Right lobe of liver (tissue), 6 donors: ENCODE measurements around the gene ARRDC3. TPM values are rescaled to one million over a fixed set of nuclear protein-coding genes. Genes with fewer than 3 reads are reported as not detected.
"Not testable (repeated sequence)": the region's sequence is repeated elsewhere in the genome, so short reads cannot be mapped to it uniquely, and the experiment has no call there.

Source experiments
- ATAC-seq, 4 donors: fragments of 200-7000 bp; cut with Tn5 transposase; one replicate each; pipeline ENCODE4 v1.9.1; 2020; ENCODE audit warnings: mild to moderate bottlenecking in 4 of 4, moderate library complexity in 4 of 4
- DNase-seq, 3 donors: peaks; one replicate each; pipeline ENCODE4 v3.0.0-alpha.2; 2020
- H3K27ac ChIP-seq, 3 donors: fragments of 200-600 bp; one replicate each; pipeline ENCODE4 v1.8.0; 2022
- H3K27me3 ChIP-seq, 2 donors: fragments of 200-600 bp; one replicate each; pipeline ENCODE4 v1.8.0; 2022
- H3K36me3 ChIP-seq, 4 donors: fragments of 200-600 bp; sonication (generic) in 1 of 4; one replicate each; pipeline versions ENCODE4 v1.5.1 to v1.8.0; 2017 to 2022; ENCODE audit warnings: control low read depth in 1 of 4
- H3K4me1 ChIP-seq, 4 donors: fragments of 200-600 bp; sonication (generic) in 1 of 4; one replicate each; pipeline versions ENCODE4 v1.5.1 to v1.8.0; 2017 to 2022; ENCODE audit warnings: control low read depth in 1 of 4
- H3K4me3 ChIP-seq, 3 donors: fragments of 200-600 bp; one replicate each; pipeline ENCODE4 v1.8.0; 2022
- H3K9me3 ChIP-seq, 4 donors: fragments of 200-600 bp; sonication (generic) in 1 of 4; one replicate each; pipeline versions ENCODE4 v1.5.1 to v1.8.0; 2017 to 2022; ENCODE audit warnings: control low read depth in 1 of 4
- POLR2A ChIP-seq: fragments of 450-650 bp; IDR thresholded peaks from one replicate; pipeline ENCODE4 v1.6.1; 2017; ENCODE audit warnings: antibody characterized with exemption, mild to moderate bottlenecking
- WGBS: methylation state at CpG from one replicate; pipeline ENCODE4 v1.1.6; 2018; ENCODE audit warnings: low coverage, low lambda C conversion rate; ENCODE audit not compliant: insufficient coverage; ENCODE audit errors: missing lambda C conversion rate; 5-methylcytosine and 5-hydroxymethylcytosine counted together
- intact Hi-C, 2 donors: fragments of 100-400 bp; cut with DNase I; formaldehyde crosslinking; loops; one replicate each; pipeline versions ENCODE4 v1.11.2 to v1.14.1; 2022
- total RNA-seq, 6 experiments: library from RNA; depleted of rRNA in 2 of 6; stranded (reverse); fragments of >200 nt in 2 of 6; fragmentation: NEBNext Ultra II Directional in 3 of 6; extraction: Animal tissue kit (Norgen Biotek cat#: 25700) in 3 of 6; gene quantifications; one replicate each; pipeline versions ENCODE4 v1.1.0 to v1.2.4, GENCODE V29; 2016 to 2023
- TF ChIP-seq, protein P1 (sequence below), 4 donors: fragments of 200-600 bp in 3 of 4; fragments of 450-650 bp in 1 of 4; IDR thresholded peaks; one replicate each; pipeline versions ENCODE4 v1.5.1 to v1.8.0; 2016 to 2022; ENCODE audit warnings: antibody characterized with exemption in 4 of 4, mild to moderate bottlenecking in 2 of 4
- donor health status: DM: no; HTN: yes; CAD: no.
- donor health status: DM: no; HTN: no; CAD: no.
- donor health status: DM: no; HTN: no; CAD: no.
- donor health status: DM: no; HTN: yes; CAD: no.
- donor health status: DM: no; HTN: yes; CAD: no.

The ARRDC3 gene
- total RNA-seq, 6 experiments from 2014 or later: 14.3 to 96.9 (median 46.0) TPM

DNA sequence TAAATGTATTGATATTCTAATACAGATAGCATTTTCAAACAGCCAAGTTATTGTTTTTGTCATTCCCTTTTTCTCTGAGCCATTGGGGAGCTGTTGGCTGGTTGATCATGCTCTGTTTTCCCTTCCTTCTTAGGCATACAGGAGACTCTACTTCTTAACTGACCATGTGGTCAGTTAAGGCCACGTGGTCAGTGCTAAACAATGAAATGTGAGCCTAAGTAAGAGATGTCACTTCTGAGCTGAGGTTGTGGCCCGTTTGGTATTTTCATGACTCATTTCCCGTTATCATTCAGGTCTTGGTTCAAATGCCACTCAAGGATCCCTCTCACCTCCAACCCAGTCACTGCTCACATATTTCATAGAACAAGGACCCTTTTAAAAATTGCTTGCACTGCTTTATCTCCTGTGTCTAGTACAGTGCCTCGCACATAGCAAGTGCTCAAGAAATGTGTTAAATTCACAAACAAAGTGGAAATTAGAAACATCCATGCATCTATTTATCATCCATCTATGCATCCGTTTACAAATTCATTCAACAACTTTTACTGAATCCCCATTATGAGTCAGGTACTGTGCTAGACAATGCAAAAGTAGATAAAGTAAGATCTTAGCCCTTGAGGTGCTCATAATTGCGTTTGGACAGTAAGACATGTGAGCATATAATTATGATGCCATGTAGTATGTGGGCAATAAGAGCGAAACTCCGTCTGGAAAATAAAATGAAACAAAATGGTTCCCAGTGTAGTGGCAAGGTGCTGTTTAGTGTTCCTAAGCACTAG, 50.7 kb downstream of the ARRDC3 start:
- 56% methylated on average over 8 of the region's 8 CpGs for WGBS
- Histone ChIP-seq H3K4me3 (no peak overlapping the region), H3K4me1 (no peaks in the 10 kb centered on the region), H3K9me3 (no peaks in the 10 kb centered on the region), H3K27ac (no peak overlapping the region), H3K36me3 (no peaks in the 10 kb centered on the region), H3K27me3 (no peaks in the 10 kb centered on the region)
- intact Hi-C loops: no loop called here
- TF ChIP-seq POLR2A: no peak
- TF ChIP-seq, protein P1, sequence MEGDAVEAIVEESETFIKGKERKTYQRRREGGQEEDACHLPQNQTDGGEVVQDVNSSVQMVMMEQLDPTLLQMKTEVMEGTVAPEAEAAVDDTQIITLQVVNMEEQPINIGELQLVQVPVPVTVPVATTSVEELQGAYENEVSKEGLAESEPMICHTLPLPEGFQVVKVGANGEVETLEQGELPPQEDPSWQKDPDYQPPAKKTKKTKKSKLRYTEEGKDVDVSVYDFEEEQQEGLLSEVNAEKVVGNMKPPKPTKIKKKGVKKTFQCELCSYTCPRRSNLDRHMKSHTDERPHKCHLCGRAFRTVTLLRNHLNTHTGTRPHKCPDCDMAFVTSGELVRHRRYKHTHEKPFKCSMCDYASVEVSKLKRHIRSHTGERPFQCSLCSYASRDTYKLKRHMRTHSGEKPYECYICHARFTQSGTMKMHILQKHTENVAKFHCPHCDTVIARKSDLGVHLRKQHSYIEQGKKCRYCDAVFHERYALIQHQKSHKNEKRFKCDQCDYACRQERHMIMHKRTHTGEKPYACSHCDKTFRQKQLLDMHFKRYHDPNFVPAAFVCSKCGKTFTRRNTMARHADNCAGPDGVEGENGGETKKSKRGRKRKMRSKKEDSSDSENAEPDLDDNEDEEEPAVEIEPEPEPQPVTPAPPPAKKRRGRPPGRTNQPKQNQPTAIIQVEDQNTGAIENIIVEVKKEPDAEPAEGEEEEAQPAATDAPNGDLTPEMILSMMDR (IDR thresholded peaks at IDR 0.05): no peak
- peak in 1 of 4 donors; percentile 23 for ATAC-seq
- no peak for DNase-seq

DNA sequence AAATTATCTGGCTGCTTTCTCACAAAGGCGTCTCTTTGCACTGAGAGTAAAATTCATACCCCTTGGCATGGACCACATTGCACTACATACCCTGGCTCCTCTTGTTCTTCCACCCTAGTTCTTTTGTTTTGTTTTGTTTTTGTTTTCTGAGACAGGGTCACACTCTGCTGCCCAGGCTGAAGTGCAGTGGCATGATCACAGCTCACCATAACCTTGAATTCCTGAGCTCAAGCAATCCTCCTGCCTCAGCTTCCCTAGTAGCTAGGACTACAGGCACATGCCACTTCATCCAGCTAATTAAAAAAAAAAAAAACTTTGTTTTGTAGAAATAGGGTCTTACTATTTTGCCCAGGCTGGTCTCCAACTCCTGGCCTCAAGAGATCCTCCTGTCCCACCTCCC, 51.4 kb downstream of the ARRDC3 start:
- Histone ChIP-seq H3K4me1 (no peaks in the 10 kb centered on the region), H3K36me3 (no peaks in the 10 kb centered on the region), H3K27ac (no peak overlapping the region), H3K27me3 (no peaks in the 10 kb centered on the region), H3K9me3 (no peaks in the 10 kb centered on the region), H3K4me3 (no peak overlapping the region)
- TF ChIP-seq POLR2A: no peak
- TF ChIP-seq, protein P1 (IDR thresholded peaks at IDR 0.05): no peak
- no peak for DNase-seq
- intact Hi-C loops: no loop called here
- 82% methylated on average over 1 of the region's 1 CpG for WGBS
- ATAC-seq: no peak

DNA sequence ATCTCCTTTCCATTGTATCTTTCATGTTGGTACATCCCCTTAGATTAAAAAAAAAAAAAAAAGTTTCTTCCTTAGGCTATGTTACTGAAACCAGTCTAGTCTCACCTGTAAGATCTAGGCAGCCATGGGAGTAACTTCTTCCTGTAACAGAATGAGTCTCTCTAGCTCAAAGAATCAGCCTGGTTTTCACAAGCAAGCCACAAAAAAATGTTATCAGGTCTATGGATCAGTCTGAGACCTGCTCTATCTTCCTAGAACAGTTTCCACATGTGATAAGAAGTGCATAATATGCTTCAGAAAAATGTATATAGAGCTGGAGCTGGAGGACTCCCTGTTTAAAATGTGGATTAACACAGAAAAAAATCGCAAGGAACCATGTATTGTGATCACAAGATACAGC, 53.8 kb downstream of the ARRDC3 start:
- 62% methylated on average over 1 of the region's 1 CpG for whole genome bisulfite sequencing
- Histone ChIP-seq H3K27me3 (no peaks in the 10 kb centered on the region), H3K9me3 (no peaks in the 10 kb centered on the region), H3K4me3 (no peak overlapping the region), H3K36me3 (no peaks in the 10 kb centered on the region), H3K27ac (no peak overlapping the region), H3K4me1 (no peaks in the 10 kb centered on the region)
- TF ChIP-seq POLR2A: no peak
- TF ChIP-seq, protein P1 (IDR thresholded peaks at IDR 0.05): no peak
- intact Hi-C loops: no loop called here
- DNase-seq (no peak), ATAC-seq (no peak)

DNA sequence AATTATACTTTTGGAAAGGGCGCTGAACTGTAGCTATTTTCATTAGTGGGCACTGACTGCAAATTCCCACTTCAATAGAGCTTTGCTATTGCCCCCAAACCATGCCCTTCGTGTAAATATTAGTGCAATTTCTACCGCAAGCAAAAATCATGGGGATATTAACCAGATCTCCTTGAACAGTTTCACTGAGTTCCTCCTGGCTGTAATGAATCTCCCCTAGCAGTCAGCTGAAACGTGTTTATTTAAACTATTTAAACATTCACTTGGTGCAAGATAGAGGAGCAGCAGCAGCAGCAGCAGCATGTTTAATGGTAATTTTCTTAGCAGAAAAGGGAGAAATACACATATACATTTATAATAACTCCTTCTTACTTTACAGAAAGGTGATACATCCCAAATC, 54.4 kb downstream of the ARRDC3 start:
- Histone ChIP-seq H3K4me1 (no peaks in the 10 kb centered on the region), H3K27me3 (no peaks in the 10 kb centered on the region), H3K4me3 (no peak overlapping the region), H3K36me3 (no peaks in the 10 kb centered on the region), H3K9me3 (no peaks in the 10 kb centered on the region), H3K27ac (no peak overlapping the region)
- WGBS: 53% methylated on average over 4 of the region's 4 CpGs
- ATAC-seq: no peak
- TF ChIP-seq, protein P1 (IDR thresholded peaks at IDR 0.05): no peak
- TF ChIP-seq POLR2A: no peak
- intact Hi-C loops: no loop called here
- DNase-seq: no peak

DNA sequence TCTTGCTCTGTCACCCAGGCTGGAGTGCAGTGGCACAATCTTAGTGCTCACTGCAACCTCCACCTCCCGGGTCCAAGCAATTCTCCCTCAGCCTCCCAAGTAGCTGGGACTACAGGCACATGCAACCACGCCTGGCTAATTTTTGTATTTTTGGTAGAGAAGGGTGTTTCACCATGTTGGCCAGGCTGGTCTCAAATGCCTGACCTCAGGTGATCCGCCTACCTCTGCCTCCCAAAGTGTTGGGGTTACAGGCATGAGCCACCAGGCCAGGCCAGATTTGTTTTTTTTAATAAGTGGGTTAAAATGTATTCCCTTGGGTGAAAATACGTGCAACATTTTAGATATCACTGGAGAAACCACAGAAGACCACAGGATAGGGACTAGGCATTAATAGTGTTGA, 60.1 kb downstream of the ARRDC3 start:
- ATAC-seq, H3K9me3 ChIP-seq, H3K36me3 ChIP-seq, intact Hi-C loops, H3K27ac ChIP-seq, H3K4me3 ChIP-seq, H3K4me1 ChIP-seq, DNase-seq, H3K27me3 ChIP-seq: not testable (repeated sequence)
- 87% methylated on average over 4 of the region's 4 CpGs for WGBS
